ENCODE measurements around the gene ESPN.
A peak's percentile ranks its signal among the peaks of the same experiment; 100 is the strongest.
"Not testable (repeated sequence)": the region's sequence is repeated elsewhere in the genome, so short reads cannot be mapped to it uniquely, and the experiment has no call there.

The ESPN gene

GRCh38 chr1:6490181-6491080, 65.9 kb downstream of the ESPN start:
- Histone ChIP-seq H3K27me3 (ENCODE audit: insufficient read depth, low read length) (peaks cover under 1% of the 10 kb centered on the region; the same call in 1 of the 2 replicates), H3K27ac (ENCODE audit: low read depth, low read length) (peak overlapping the region; percentile 75; the same call in 1 of the 2 replicates), H3K4me3 (ENCODE audit: low read length) (peak overlapping the region; percentile 72)

DNA sequence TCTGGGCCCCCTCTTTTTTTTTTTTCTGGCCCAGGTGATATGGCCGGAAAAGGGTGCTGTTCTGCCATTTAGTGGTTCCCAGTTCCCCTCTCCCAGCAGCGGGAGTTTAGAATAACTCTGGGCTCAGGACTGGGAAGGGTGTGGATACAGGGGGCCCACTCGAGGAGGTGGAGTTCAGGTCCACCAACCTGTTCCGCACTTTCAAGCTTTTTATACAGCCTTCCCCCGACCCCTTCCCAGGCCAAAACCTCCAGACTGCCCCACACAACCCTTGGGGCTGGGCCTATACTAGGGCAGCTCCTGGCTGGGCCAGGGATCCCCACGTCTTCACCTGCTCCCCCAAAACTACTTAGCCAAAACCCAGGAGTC, 66.5 kb downstream of the ESPN start:
- H3K27ac ChIP-seq (ENCODE audit: low read depth, low read length), result peak overlapping the region; percentile 75; the same call in 1 of the 2 replicates
- H3K36me3 ChIP-seq (ENCODE audit: insufficient read depth, low read length), result no peaks in the 10 kb centered on the region
- peaks cover 29% of the 10 kb centered on the region for H3K4me1 ChIP-seq (ENCODE audit: insufficient read depth, low read length)
- peak overlapping the region; percentile 72 for H3K4me3 ChIP-seq (ENCODE audit: low read length)
- H3K9me3 ChIP-seq (ENCODE audit: insufficient read depth, low read depth, low read length), result no peaks in the 10 kb centered on the region
- H3K27me3 ChIP-seq (ENCODE audit: insufficient read depth, low read length), result peaks cover 7% of the 10 kb centered on the region
- WGBS, result 15% methylated on average over 5 of the region's 6 CpGs
- peak overlapping the region; percentile 69 for H3K9ac ChIP-seq (ENCODE audit: low read depth, low read length)

More at GRCh38 chr1:6490181-6491080, 65.9 kb downstream of the ESPN start:
- WGBS, result under 1% methylated on average over 70 of the region's 70 CpGs
- Histone ChIP-seq H3K4me1 (ENCODE audit: insufficient read depth, low read length) (peaks cover 24% of the 10 kb centered on the region), H3K36me3 (ENCODE audit: insufficient read depth, low read length) (no peaks in the 10 kb centered on the region), H3K9me3 (ENCODE audit: insufficient read depth, low read depth, low read length) (no peaks in the 10 kb centered on the region), H3K9ac (ENCODE audit: low read depth, low read length) (peak overlapping the region; percentile 69)

- H3K9ac ChIP-seq (ENCODE audit: low read depth, low read length), result peak within 1 kb of the TSS; percentile 69
- WGBS, result 42% methylated on average over 6 of the region's 6 CpGs
- H3K36me3 ChIP-seq (ENCODE audit: insufficient read depth, low read length), result no peaks in the 10 kb centered on the region
- peak within 1 kb of the TSS; percentile 72 for H3K4me3 ChIP-seq (ENCODE audit: low read length)
- H3K27ac ChIP-seq (ENCODE audit: low read depth, low read length), result peak within 1 kb of the TSS; percentile 75; the same call in 1 of the 2 replicates
- no peaks in the 10 kb centered on the region for H3K9me3 ChIP-seq (ENCODE audit: insufficient read depth, low read depth, low read length)
- H3K4me1 ChIP-seq (ENCODE audit: insufficient read depth, low read length), result peaks cover 34% of the 10 kb centered on the region
- H3K27me3 ChIP-seq (ENCODE audit: insufficient read depth, low read length), result peaks cover 11% of the 10 kb centered on the region
Measured at GRCh38 chr1:6491480-6491962, 66.9 kb downstream of the ESPN start, which contains the start of gene PLEKHG5. Gene PLEKHG5, minus strand, starts transcription at chr1:6491667. Its CDS starts 14,096 bp downstream, at chr1:6477571.

DNA sequence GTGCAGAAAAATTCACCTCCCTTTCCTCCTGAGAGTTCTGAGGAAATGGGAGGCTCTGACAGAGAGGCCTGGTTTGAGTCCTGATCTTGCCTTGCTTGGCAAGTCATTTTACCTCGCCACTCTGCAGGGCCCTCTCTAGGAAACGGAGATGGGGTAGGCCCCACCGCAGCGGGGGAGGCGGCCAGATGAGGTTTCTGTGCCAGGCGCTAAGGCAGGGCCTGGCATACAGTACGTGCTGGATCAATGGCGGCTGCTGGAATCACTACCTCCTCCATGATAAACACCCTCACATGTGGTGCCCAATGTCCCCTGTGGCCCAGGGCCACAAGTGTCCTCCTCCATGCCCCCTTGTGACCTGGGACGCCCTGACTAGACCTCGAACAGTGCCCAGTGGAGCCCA, 67.4 kb downstream of the ESPN start:
- Histone ChIP-seq H3K27me3 (ENCODE audit: insufficient read depth, low read length) (peaks cover 16% of the 10 kb centered on the region), H3K36me3 (ENCODE audit: insufficient read depth, low read length) (no peaks in the 10 kb centered on the region), H3K9me3 (ENCODE audit: insufficient read depth, low read depth, low read length) (no peaks in the 10 kb centered on the region), H3K27ac (ENCODE audit: low read depth, low read length) (peak overlapping the region; percentile 29; the same call in 1 of the 2 replicates), H3K4me3 (ENCODE audit: low read length) (peak overlapping the region; percentile 72), H3K9ac (ENCODE audit: low read depth, low read length) (no peak overlapping the region), H3K4me1 (ENCODE audit: insufficient read depth, low read length) (peaks cover 34% of the 10 kb centered on the region)
- 89% methylated on average over 10 of the region's 10 CpGs for WGBS

DNA sequence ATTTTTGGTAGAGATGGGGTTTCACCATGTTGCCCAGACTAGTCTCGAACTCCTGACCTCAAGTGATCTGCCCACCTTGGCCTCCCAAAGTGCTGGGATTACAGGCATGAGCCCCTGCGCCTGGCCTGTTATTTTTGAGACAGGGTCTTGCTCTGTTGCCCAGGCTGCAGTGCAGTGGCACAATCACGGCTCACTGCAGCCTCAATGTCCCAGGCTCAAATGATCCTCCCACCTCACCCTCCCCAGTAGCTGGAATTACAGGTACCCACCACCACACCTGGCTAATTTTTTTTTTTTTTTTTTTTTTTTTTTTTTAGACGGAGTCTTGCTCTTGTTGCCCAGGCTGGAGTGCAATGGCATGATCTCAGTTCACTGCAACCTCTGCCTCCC, 69.3 kb downstream of the ESPN start:
- peaks cover 29% of the 10 kb centered on the region for H3K27me3 ChIP-seq (ENCODE audit: insufficient read depth, low read length)
- not testable (repeated sequence) for H3K36me3 ChIP-seq (ENCODE audit: insufficient read depth, low read length); H3K27ac ChIP-seq (ENCODE audit: low read depth, low read length); H3K9ac ChIP-seq (ENCODE audit: low read depth, low read length); H3K4me3 ChIP-seq (ENCODE audit: low read length); H3K9me3 ChIP-seq (ENCODE audit: insufficient read depth, low read depth, low read length)
- H3K4me1 ChIP-seq (ENCODE audit: insufficient read depth, low read length), result peaks cover 29% of the 10 kb centered on the region
- WGBS, result 94% methylated on average over 4 of the region's 4 CpGs

- Histone ChIP-seq H3K4me3 (ENCODE audit: low read length) (no peak overlapping the region), H3K9ac (ENCODE audit: low read depth, low read length) (no peak overlapping the region), H3K9me3 (ENCODE audit: insufficient read depth, low read depth, low read length) (no peaks in the 10 kb centered on the region), H3K4me1 (ENCODE audit: insufficient read depth, low read length) (peaks cover 27% of the 10 kb centered on the region), H3K36me3 (ENCODE audit: insufficient read depth, low read length) (no peaks in the 10 kb centered on the region), H3K27me3 (ENCODE audit: insufficient read depth, low read length) (peaks cover 29% of the 10 kb centered on the region), H3K27ac (ENCODE audit: low read depth, low read length) (no peak overlapping the region)
- 90% methylated on average over 4 of the region's 4 CpGs for WGBS
Measured at GRCh38 chr1:6494627-6495026, 70.1 kb downstream of the ESPN start.

GRCh38 chr1:6495041-6495441, 70.5 kb downstream of the ESPN start:
- no peaks in the 10 kb centered on the region for H3K9me3 ChIP-seq (ENCODE audit: insufficient read depth, low read depth, low read length)
- H3K9ac ChIP-seq (ENCODE audit: low read depth, low read length), result no peak overlapping the region
- H3K36me3 ChIP-seq (ENCODE audit: insufficient read depth, low read length), result no peaks in the 10 kb centered on the region
- peaks cover 25% of the 10 kb centered on the region for H3K4me1 ChIP-seq (ENCODE audit: insufficient read depth, low read length)
- no peak overlapping the region for H3K27ac ChIP-seq (ENCODE audit: low read depth, low read length)
- 59% methylated on average over 9 of the region's 13 CpGs for WGBS
- H3K4me3 ChIP-seq (ENCODE audit: low read length), result no peak overlapping the region
- peaks cover 29% of the 10 kb centered on the region for H3K27me3 ChIP-seq (ENCODE audit: insufficient read depth, low read length)

DNA sequence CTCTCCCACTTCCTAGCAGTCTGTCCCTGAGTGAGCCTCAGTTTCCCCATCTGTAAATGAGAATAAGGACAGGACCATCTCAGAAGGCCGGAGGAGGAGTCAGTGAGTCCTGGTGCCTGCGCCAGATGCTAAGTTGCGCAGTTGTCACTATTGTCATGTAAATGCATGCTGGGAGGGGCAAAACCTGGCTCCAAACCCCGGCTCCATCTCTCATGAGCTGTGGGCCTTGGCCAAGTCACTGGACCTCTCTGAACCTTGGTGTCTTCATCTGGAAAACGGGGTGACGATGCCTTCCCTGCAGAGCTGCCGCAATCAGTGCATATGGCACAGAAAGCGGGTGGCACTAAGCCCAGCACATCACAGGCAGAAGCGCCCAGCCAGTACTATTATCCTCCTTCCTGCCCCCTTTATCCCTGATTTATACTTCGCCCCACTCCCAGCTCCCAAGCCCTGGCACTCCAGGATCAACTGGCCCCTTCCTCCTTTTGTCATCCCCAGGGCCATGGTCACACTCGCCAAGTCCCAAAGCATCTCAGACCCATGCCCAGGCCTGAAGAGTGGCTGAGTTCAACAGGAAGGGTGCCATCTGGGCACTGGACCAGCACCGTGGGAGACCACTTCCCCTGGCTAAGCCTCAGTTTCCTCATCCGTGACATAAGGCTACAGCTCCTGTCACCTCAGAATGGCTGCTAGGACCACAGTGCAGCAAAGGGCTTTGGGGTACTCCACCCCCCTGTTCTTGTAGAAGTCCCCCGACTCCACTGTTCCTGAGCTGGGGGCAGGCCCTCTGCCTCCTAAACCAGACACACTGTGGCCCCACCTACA, 71.2 kb downstream of the ESPN start:
- H3K36me3 ChIP-seq (ENCODE audit: insufficient read depth, low read length), result no peaks in the 10 kb centered on the region
- peaks cover 25% of the 10 kb centered on the region for H3K4me1 ChIP-seq (ENCODE audit: insufficient read depth, low read length)
- H3K4me3 ChIP-seq (ENCODE audit: low read length), result peak overlapping the region; percentile 56; the same call in 1 of the 2 replicates
- no peak overlapping the region for H3K9ac ChIP-seq (ENCODE audit: low read depth, low read length)
- no peaks in the 10 kb centered on the region for H3K9me3 ChIP-seq (ENCODE audit: insufficient read depth, low read depth, low read length)
- H3K27ac ChIP-seq (ENCODE audit: low read depth, low read length), result no peak overlapping the region
- 61% methylated on average over 14 of the region's 14 CpGs for WGBS
- peaks cover 29% of the 10 kb centered on the region for H3K27me3 ChIP-seq (ENCODE audit: insufficient read depth, low read length)

DNA sequence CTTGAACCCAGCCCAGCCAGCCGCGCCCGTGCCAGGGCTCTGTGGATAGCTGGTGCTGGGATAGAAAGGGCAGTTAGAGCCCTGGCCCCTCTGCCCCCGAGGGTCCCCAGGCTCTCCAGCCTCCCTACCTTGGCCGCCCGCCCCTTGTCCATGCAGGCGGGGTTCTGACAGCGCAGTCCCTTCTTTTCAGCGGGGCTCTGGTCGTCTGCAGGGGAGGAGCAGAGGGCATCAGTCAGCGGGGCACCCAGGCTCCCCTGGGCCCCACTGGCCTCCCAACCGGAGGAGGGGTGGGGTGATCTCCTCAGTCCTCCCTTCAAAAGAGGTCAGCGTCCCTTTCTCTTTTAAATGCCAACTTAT, 71.8 kb downstream of the ESPN start:
- 7% methylated on average over 13 of the region's 13 CpGs for WGBS
- H3K9ac ChIP-seq (ENCODE audit: low read depth, low read length), result no peak overlapping the region
- no peak overlapping the region for H3K27ac ChIP-seq (ENCODE audit: low read depth, low read length)
- no peaks in the 10 kb centered on the region for H3K36me3 ChIP-seq (ENCODE audit: insufficient read depth, low read length)
- H3K9me3 ChIP-seq (ENCODE audit: insufficient read depth, low read depth, low read length), result no peaks in the 10 kb centered on the region
- peaks cover 21% of the 10 kb centered on the region for H3K4me1 ChIP-seq (ENCODE audit: insufficient read depth, low read length)
- peaks cover 29% of the 10 kb centered on the region for H3K27me3 ChIP-seq (ENCODE audit: insufficient read depth, low read length)
- peak overlapping the region; percentile 56 for H3K4me3 ChIP-seq (ENCODE audit: low read length)

DNA sequence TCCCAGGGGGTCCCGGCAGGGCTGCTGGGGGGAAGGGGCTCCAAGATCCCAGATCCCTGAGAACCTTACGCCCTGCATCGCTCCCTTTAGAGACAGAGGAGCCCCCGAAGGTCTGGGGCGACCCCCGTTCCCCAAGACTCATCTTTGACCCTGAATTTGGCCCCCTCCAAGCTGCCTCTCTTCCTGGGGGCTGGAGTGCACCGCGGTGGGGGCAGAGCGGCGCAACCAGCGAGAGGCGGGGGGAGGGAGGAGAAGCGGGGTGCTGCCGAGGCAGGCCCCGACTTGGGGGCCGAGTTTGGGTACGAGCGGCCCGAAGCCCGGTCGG, 72.3 kb downstream of the ESPN start:
- Histone ChIP-seq H3K27me3 (ENCODE audit: insufficient read depth, low read length) (peaks cover 29% of the 10 kb centered on the region), H3K9me3 (ENCODE audit: insufficient read depth, low read depth, low read length) (no peaks in the 10 kb centered on the region), H3K9ac (ENCODE audit: low read depth, low read length) (0 out of 2 replicates have a peak overlapping the region, but pooled peaks have one; percentile 40), H3K4me3 (ENCODE audit: low read length) (peak overlapping the region; percentile 56), H3K27ac (ENCODE audit: low read depth, low read length) (no peak overlapping the region), H3K4me1 (ENCODE audit: insufficient read depth, low read length) (peaks cover 16% of the 10 kb centered on the region), H3K36me3 (ENCODE audit: insufficient read depth, low read length) (no peaks in the 10 kb centered on the region)
- WGBS, result 3% methylated on average over 21 of the region's 21 CpGs

Measured in HUES64 (cell line).